Activated naive CD4-positive, alpha-beta T cell treated with anti-CD3 and anti-CD28 coated beads, Interleukin-2, amount 10 ng/mL, durations not matched to agents 7 days and 5 days (primary cell): ENCODE data around the gene IWS1.

ENCODE experiments used
- CTCF ChIA-PET: fragments of 350-600 bp; sonication (Branson Sonifier 250); formaldehyde crosslinking; loops from one replicate; lab custom pipeline; 2021; ENCODE audit warnings: antibody characterized with exemption; lab: Charles Lee
- DNase-seq: peaks from one replicate; pipeline ENCODE4 v3.0.0-alpha.2; 2020
- H3K27ac Mint-ChIP-seq: one replicate; pipeline ENCODE4 v1.8.0; 2021; ENCODE audit warnings: mild to moderate bottlenecking, moderate library complexity, mixed read lengths
- H3K27me3 Mint-ChIP-seq: one replicate; pipeline ENCODE4 v1.8.0; 2021; ENCODE audit warnings: mild to moderate bottlenecking, mixed read lengths
- H3K36me3 Mint-ChIP-seq: one replicate; pipeline ENCODE4 v1.8.0; 2021; ENCODE audit warnings: mixed read lengths
- H3K4me1 Mint-ChIP-seq: one replicate; pipeline ENCODE4 v1.8.0; 2021; ENCODE audit warnings: mixed read lengths
- H3K4me3 Mint-ChIP-seq: one replicate; pipeline ENCODE4 v1.8.0; 2021; ENCODE audit warnings: mild to moderate bottlenecking, moderate library complexity, mixed read lengths
- H3K9me3 Mint-ChIP-seq: one replicate; pipeline ENCODE4 v1.8.0; 2021; ENCODE audit warnings: mixed read lengths

IWS1 gene

GRCh38 chr2:127514076-127514475 is 12.2 kb downstream of the IWS1 start:
- no peak overlapping the region for H3K27ac Mint-ChIP-seq
- H3K36me3 Mint-ChIP-seq = peaks cover 50% of the 10 kb centered on the region
- peaks cover 41% of the 10 kb centered on the region for H3K4me1 Mint-ChIP-seq
- no peaks in the 10 kb centered on the region for H3K9me3 Mint-ChIP-seq
- no peaks in the 10 kb centered on the region for H3K27me3 Mint-ChIP-seq
- H3K4me3 Mint-ChIP-seq = no peak overlapping the region
- DNase-seq = no peak
- CTCF ChIA-PET = no interaction called here

- peaks cover 51% of the 10 kb centered on the region for H3K36me3 Mint-ChIP-seq
- H3K4me3 Mint-ChIP-seq = no peak overlapping the region
- H3K27ac Mint-ChIP-seq = no peak overlapping the region
- H3K9me3 Mint-ChIP-seq = no peaks in the 10 kb centered on the region
- no peak for DNase-seq
- peaks cover 47% of the 10 kb centered on the region for H3K4me1 Mint-ChIP-seq
- no peaks in the 10 kb centered on the region for H3K27me3 Mint-ChIP-seq
- CTCF ChIA-PET = no interaction called here
Observed at GRCh38 chr2:127512362-127512761, 13.9 kb downstream of the IWS1 start.

- Mint-ChIP-seq H3K4me3 (no peak overlapping the region), H3K4me1 (peaks cover 44% of the 10 kb centered on the region), H3K9me3 (no peaks in the 10 kb centered on the region), H3K27ac (no peak overlapping the region), H3K27me3 (no peaks in the 10 kb centered on the region), H3K36me3 (peaks cover 46% of the 10 kb centered on the region)
- CTCF ChIA-PET = no interaction called here
- no peak for DNase-seq
Observed at GRCh38 chr2:127511917-127512316, 14.4 kb downstream of the IWS1 start.

- Mint-ChIP-seq H3K4me1 (peaks cover 44% of the 10 kb centered on the region), H3K27me3 (no peaks in the 10 kb centered on the region)
- CTCF ChIA-PET = interaction anchor here (1.1 kb wide), 1 partner anchor 17 kb away, joined by 4 read pairs; no protein-coding TSS in a partner anchor
Observed at GRCh38 chr2:127511090-127511695, 15.1 kb downstream of the IWS1 start.

GRCh38 chr2:127510073-127510472 is 16.2 kb downstream of the IWS1 start:
- Mint-ChIP-seq H3K27me3 (no peaks in the 10 kb centered on the region), H3K4me3 (no peak overlapping the region), H3K9me3 (no peaks in the 10 kb centered on the region), H3K4me1 (peaks cover 43% of the 10 kb centered on the region), H3K27ac (no peak overlapping the region), H3K36me3 (peaks cover 42% of the 10 kb centered on the region)
- CTCF ChIA-PET = interaction anchor here (1.1 kb wide), 1 partner anchor 18 kb away, joined by 4 read pairs; no protein-coding TSS in a partner anchor
- DNase-seq = no peak

More at GRCh38 chr2:127511090-127511695, 15.1 kb downstream of the IWS1 start:
- no peak overlapping the region for H3K27ac Mint-ChIP-seq
- no peak overlapping the region for H3K4me3 Mint-ChIP-seq
- H3K36me3 Mint-ChIP-seq = peaks cover 43% of the 10 kb centered on the region
- no peaks in the 10 kb centered on the region for H3K9me3 Mint-ChIP-seq
- no peak for DNase-seq

- Mint-ChIP-seq H3K9me3 (no peaks in the 10 kb centered on the region), H3K4me3 (no peak overlapping the region), H3K36me3 (peaks cover 44% of the 10 kb centered on the region), H3K4me1 (peaks cover 30% of the 10 kb centered on the region), H3K27me3 (no peaks in the 10 kb centered on the region), H3K27ac (no peak overlapping the region)
- DNase-seq = no peak
- CTCF ChIA-PET = interaction anchor here (1.4 kb wide), 1 partner anchor 29 kb away, joined by 4 read pairs; no protein-coding TSS in a partner anchor
Observed at GRCh38 chr2:127508631-127509034, 17.7 kb downstream of the IWS1 start.

- no peaks in the 10 kb centered on the region for H3K27me3 Mint-ChIP-seq
- CTCF ChIA-PET = interaction anchor here (1.4 to 2.0 kb wide), 2 partner anchors 29 kb away, joined by 4 to 7 read pairs; no protein-coding TSS in a partner anchor
- H3K4me1 Mint-ChIP-seq = peaks cover 26% of the 10 kb centered on the region
- no peaks in the 10 kb centered on the region for H3K9me3 Mint-ChIP-seq
- no peak for DNase-seq
- H3K4me3 Mint-ChIP-seq = no peak overlapping the region
- H3K36me3 Mint-ChIP-seq = peaks cover 46% of the 10 kb centered on the region
- H3K27ac Mint-ChIP-seq = no peak overlapping the region
Observed at GRCh38 chr2:127508023-127508630, 18.2 kb downstream of the IWS1 start.

- H3K27me3 Mint-ChIP-seq = no peaks in the 10 kb centered on the region
- H3K9me3 Mint-ChIP-seq = no peaks in the 10 kb centered on the region
- no peak for DNase-seq
- CTCF ChIA-PET = interaction anchor here (2.0 kb wide), 1 partner anchor 27 kb away, joined by 7 read pairs; no protein-coding TSS in a partner anchor
- H3K4me1 Mint-ChIP-seq = peaks cover 12% of the 10 kb centered on the region
- H3K4me3 Mint-ChIP-seq = no peak overlapping the region
- H3K27ac Mint-ChIP-seq = no peak overlapping the region
- peaks cover 51% of the 10 kb centered on the region for H3K36me3 Mint-ChIP-seq
Observed at GRCh38 chr2:127506510-127506909, 19.8 kb downstream of the IWS1 start.

- CTCF ChIA-PET = interaction anchor here (1.3 kb wide), 1 partner anchor 12 kb away, joined by 3 read pairs; no protein-coding TSS in a partner anchor
Observed at GRCh38 chr2:127504552-127505430, 21.5 kb downstream of the IWS1 start.

GRCh38 chr2:127503491-127503890 is 22.8 kb downstream of the IWS1 start:
- H3K36me3 Mint-ChIP-seq = peaks cover 63% of the 10 kb centered on the region
- no peak overlapping the region for H3K4me3 Mint-ChIP-seq
- no peak overlapping the region for H3K27ac Mint-ChIP-seq
- DNase-seq = no peak
- CTCF ChIA-PET = no interaction called here
- no peaks in the 10 kb centered on the region for H3K27me3 Mint-ChIP-seq
- peaks cover 8% of the 10 kb centered on the region for H3K4me1 Mint-ChIP-seq
- no peaks in the 10 kb centered on the region for H3K9me3 Mint-ChIP-seq

More at GRCh38 chr2:127504552-127505430, 21.5 kb downstream of the IWS1 start:
- no peak for DNase-seq
- no peaks in the 10 kb centered on the region for H3K27me3 Mint-ChIP-seq
- H3K4me1 Mint-ChIP-seq = peaks cover 12% of the 10 kb centered on the region
- H3K4me3 Mint-ChIP-seq = no peak overlapping the region
- no peak overlapping the region for H3K27ac Mint-ChIP-seq
- H3K9me3 Mint-ChIP-seq = no peaks in the 10 kb centered on the region
- peaks cover 55% of the 10 kb centered on the region for H3K36me3 Mint-ChIP-seq

GRCh38 chr2:127498386-127498785 is 27.9 kb downstream of the IWS1 start:
- H3K9me3 Mint-ChIP-seq = no peaks in the 10 kb centered on the region
- no peak overlapping the region for H3K27ac Mint-ChIP-seq
- H3K4me1 Mint-ChIP-seq = no peaks in the 10 kb centered on the region
- no peak overlapping the region for H3K4me3 Mint-ChIP-seq
- CTCF ChIA-PET = no interaction called here
- H3K27me3 Mint-ChIP-seq = no peaks in the 10 kb centered on the region
- H3K36me3 Mint-ChIP-seq = peaks cover 73% of the 10 kb centered on the region
- DNase-seq = no peak

- Mint-ChIP-seq H3K36me3 (peaks cover 69% of the 10 kb centered on the region), H3K27ac (no peak overlapping the region), H3K27me3 (no peaks in the 10 kb centered on the region), H3K4me1 (peaks cover 18% of the 10 kb centered on the region), H3K9me3 (no peaks in the 10 kb centered on the region), H3K4me3 (no peak overlapping the region)
- DNase-seq = no peak
- CTCF ChIA-PET = interaction anchor here (1.6 to 2.4 kb wide), 2 partner anchors 11 kb away, joined by 4 to 7 read pairs; no protein-coding TSS in a partner anchor
Observed at GRCh38 chr2:127490283-127490682, 36.0 kb downstream of the IWS1 start.

GRCh38 chr2:127486247-127487058 is 39.8 kb downstream of the IWS1 start:
- Mint-ChIP-seq H3K36me3 (peaks cover 70% of the 10 kb centered on the region), H3K27me3 (no peaks in the 10 kb centered on the region), H3K9me3 (no peaks in the 10 kb centered on the region), H3K4me3 (no peak overlapping the region), H3K27ac (peak overlapping the region; percentile 80), H3K4me1 (peaks cover 24% of the 10 kb centered on the region)
- CTCF ChIA-PET = interaction anchor here (2.5 kb wide), 1 partner anchor 289 kb away, joined by 6 read pairs; no protein-coding TSS in a partner anchor
- no peak for DNase-seq
